Astrocyte of the cerebellum (primary cell): Measurements from ENCODE around the gene FAM184B.

Source experiments
- DNase-seq: peaks from one replicate; pipeline ENCODE4 v3.0.0-alpha.2; 2011; ENCODE audit warnings: low read depth
- H3K4me3 ChIP-seq: 2 replicates; pipeline ENCODE4 v1.5.1; 2011; ENCODE audit warnings: mild to moderate bottlenecking, low read depth, low read length, moderate library complexity
- CTCF ChIP-seq: IDR thresholded peaks from 2 replicates; pipeline ENCODE4 v1.5.1; 2012; ENCODE audit warnings: low read length, low read depth, moderate library complexity, mild to moderate bottlenecking; ENCODE audit errors: missing control alignments
- in situ Hi-C: cut with HindIII; loops from 2 replicates; pipeline ENCODE4 v1.10.0; 2017; ENCODE audit warnings: low sequenced_read_pairs

FAM184B gene

GRCh38 chr4:17624821-17625220, 156.6 kb downstream of the FAM184B start:
- TF ChIP-seq CTCF: no peak
- DNase-seq: no peak
- in situ Hi-C loops: no loop called here
- H3K4me3 ChIP-seq: no peak overlapping the region

- in situ Hi-C loops: no loop called here
- no peak overlapping the region for H3K4me3 ChIP-seq
- TF ChIP-seq CTCF: no peak
- DNase-seq: no peak
Observed at GRCh38 chr4:17623451-17624001, 157.9 kb downstream of the FAM184B start.

- no peak for TF ChIP-seq CTCF
- in situ Hi-C loops: no loop called here
- DNase-seq: no peak
- no peak overlapping the region for H3K4me3 ChIP-seq
Observed at GRCh38 chr4:17619416-17620105, 161.9 kb downstream of the FAM184B start.

GRCh38 chr4:17618926-17619325, 162.5 kb downstream of the FAM184B start:
- H3K4me3 ChIP-seq: no peak overlapping the region
- no peak for DNase-seq
- in situ Hi-C loops: no loop called here
- no peak for TF ChIP-seq CTCF

- no peak for DNase-seq
- no peak for TF ChIP-seq CTCF
- in situ Hi-C loops: no loop called here
- no peak overlapping the region for H3K4me3 ChIP-seq
Observed at GRCh38 chr4:17616283-17616682, 165.1 kb downstream of the FAM184B start.

- in situ Hi-C loops: no loop called here
- H3K4me3 ChIP-seq: peak within 1 kb of the TSS; percentile 98
- DNase-seq: peak; percentile 93
- peak; percentile 8 for TF ChIP-seq CTCF
Observed at GRCh38 chr4:17614416-17615299, 166.8 kb downstream of the FAM184B start, which contains the start of gene MED28. Gene MED28, plus strand, starts transcription at chr4:17614641. Its CDS starts 14 bp downstream, at chr4:17614655.
